NCI-H1694 (cell line): ENCODE data around the gene SFT2D1.
"Not testable (repeated sequence)": the region's sequence is repeated elsewhere in the genome, so short reads cannot be mapped to it uniquely, and the experiment has no call there.

Experiments
- DNase-seq: peaks from one replicate; lab custom pipeline; 2025; lab: John Stamatoyannopoulos, UW

The SFT2D1 gene

DNA sequence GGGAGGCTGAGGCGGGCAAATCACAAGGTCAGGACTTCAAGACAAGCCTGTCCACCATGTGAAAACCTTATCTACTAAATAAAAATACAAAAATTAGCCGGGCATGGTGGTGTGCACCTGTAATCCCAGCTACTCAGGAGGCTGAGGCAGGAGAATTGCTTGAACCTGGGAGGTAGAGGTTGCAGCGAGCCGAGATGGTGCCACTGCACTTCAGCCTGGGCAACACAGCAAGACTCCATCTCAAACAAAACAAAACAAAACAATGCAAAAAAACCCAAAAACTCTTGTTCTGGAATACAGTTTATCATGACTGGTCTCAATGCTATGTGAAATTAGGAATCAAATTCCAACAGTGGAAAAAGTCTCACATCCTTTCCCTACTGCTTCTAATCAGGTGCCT, 20.1 kb upstream of the SFT2D1 start:
- not testable (repeated sequence) for DNase-seq

- no peak for DNase-seq
Observed at GRCh38 chr6:166361077-166361429, 18.7 kb upstream of the SFT2D1 start.

- no peak for DNase-seq
Observed at GRCh38 chr6:166360243-166361076, 18.1 kb upstream of the SFT2D1 start.

- no peak for DNase-seq
Observed at GRCh38 chr6:166355552-166355951, 13.2 kb upstream of the SFT2D1 start.

DNA sequence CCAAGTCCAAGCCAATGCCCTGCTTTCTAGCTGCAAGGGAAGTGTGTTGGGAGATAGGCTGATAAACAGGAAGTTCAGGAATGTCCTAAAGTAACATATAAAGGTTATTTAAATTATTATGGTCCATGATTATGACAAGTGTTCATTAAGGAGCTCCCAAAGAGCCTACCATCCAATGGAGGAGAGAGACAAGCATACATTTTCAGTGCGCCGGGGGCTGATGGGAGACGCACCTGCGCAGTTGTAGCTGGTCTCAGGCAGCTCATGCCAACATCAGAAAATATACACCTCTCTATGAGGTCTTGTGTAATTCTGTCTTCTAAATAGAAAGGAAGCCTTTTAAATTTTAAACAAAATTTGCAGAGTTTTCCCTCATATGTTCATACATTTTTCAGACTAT, 12.6 kb upstream of the SFT2D1 start:
- no peak for DNase-seq

GRCh38 chr6:166354143-166354542, 11.8 kb upstream of the SFT2D1 start:
- DNase-seq: no peak

DNA sequence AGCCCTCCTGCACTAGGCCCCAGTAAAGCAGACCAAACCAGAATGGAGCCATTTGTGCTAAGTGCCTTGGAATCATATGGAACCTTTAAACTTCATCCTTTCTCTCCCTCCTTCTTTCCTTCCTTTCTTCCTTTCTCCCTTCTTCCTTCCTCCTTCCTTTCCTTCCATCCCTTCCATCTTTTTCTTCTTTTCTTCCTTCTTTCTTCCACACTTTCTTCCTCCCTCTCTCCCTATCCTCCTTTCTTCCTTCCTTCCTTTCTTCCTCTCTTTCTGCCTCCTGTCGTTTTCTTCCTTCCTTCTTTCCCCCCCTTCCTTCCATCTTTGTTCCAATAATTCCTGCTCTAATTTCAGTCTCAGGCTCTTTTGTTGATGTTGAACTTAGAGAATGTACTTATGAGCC, 11.2 kb upstream of the SFT2D1 start:
- no peak for DNase-seq

DNA sequence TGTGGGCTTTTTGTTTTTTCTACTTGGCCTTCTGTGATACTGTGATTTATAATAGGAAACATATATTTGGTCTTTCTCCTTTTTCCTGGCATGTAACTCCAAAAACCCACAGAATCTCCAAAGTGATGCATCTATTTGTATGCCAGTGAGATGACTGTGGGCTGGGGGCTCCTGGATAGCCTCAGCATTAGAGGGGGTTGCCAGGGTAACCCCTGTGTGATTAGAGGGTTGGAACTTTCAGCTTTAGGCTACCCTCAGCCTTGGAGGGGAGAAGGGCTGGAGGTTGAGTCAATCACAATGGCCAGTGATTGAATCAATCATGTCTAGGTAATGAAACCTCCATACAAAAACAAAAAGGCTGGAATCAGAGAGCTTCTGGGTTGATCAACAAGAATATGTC, 10.6 kb upstream of the SFT2D1 start:
- DNase-seq: no peak

GRCh38 chr6:166351715-166352285, 9.5 kb upstream of the SFT2D1 start:
- no peak for DNase-seq

GRCh38 chr6:166348305-166348949, 6.1 kb upstream of the SFT2D1 start:
- DNase-seq: no peak

GRCh38 chr6:166346965-166347364, 4.6 kb upstream of the SFT2D1 start:
- no peak for DNase-seq

- no peak for DNase-seq
Observed at GRCh38 chr6:166346449-166346848, 4.1 kb upstream of the SFT2D1 start.

DNA sequence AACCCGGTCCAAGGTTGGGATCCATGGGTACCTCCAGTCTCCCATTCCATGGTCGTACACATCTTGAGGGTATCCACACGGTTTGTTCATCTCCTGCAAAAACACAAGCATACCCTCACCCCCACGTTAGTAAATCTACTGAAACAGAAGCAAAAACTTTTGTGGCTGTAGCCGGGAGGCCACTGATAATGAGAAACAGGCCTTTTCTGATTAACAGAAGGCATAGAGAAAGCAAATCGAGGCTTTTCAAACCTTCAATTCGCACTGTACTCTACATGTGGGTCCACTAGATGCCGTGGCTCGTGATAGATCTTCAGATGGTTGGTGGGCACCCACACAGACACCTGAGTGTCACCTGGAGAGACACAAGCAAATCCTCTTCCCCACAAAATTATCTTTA, 3.3 kb upstream of the SFT2D1 start:
- DNase-seq: not testable (repeated sequence)

- not testable (repeated sequence) for DNase-seq
Observed at GRCh38 chr6:166344921-166345320, 2.6 kb upstream of the SFT2D1 start.

GRCh38 chr6:166344240-166344639, 1.9 kb upstream of the SFT2D1 start:
- DNase-seq: no peak

DNA sequence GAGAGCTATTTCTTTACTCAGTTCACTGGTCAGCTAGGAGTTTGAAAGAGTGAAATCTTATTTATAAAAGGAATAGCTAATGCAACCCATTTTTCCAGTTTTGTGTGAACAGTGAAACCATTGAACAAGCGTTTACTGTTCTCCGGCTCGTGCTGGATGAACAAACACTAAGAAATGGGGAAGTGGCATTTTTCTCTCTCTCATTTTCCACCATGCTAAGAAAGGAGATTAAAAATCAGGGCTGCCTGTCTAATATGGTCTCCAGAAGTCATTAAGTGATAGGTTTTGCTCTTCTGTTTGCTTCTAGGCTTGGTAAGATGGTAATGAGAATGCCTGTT, 774 bp upstream of the SFT2D1 start:
- DNase-seq: no peak

DNA sequence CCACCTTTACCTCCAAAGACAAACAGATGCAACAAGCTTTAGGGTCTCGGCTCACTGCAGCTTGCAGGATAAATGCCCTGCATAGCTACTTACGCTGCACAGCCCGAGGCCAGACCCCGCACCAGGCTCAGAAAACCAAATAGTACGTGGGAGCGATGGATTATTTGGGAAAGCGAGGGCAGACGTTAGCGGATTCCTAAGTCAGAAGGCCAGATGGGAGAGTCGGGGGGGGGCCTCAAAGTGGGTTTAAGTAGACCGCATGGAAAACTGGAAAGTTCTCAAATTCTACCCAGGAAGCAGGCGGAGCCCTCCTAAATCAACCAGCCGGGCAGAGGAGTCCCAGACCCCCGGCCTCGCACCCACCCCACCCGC, 382 bp downstream of the SFT2D1 start:
- no peak for DNase-seq

DNA sequence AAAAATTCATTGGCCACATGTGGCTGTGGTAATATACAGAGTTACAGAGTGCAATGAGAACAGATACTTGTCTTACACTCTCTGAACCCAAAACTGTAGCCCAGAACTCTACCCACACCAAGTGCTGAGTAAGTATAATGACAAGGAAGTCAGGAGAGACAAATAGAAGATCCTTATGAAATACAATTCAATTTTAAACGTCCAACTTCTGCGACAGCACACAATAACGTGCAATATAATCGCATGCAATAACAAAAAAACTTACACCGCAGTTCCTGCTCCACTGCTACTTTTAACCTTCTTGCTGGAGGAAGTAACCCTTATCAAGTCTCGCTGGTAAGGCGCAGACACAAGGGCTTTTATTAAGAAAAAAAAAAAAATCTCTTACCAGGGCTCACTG, 881 bp downstream of the SFT2D1 start:
- no peak for DNase-seq

DNA sequence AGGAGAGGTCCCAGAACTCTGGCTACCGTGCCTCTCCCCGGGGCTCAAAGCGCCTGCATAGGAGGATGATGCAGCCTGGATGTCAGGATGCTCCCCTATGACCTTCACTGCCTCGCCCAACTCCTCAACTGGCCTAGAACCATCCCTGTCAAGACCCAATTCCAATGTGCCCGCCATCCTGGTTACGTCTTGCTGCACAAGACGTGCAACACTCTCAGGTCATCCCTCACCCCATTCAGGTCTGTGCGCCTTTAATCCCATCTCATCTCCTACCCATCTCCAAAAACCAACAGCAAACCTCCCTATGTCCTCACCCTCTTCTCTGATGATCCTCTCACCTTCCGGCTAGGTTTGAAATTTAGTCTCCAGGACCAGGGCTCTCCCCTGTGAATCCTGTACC, 3.5 kb downstream of the SFT2D1 start:
- no peak for DNase-seq

DNA sequence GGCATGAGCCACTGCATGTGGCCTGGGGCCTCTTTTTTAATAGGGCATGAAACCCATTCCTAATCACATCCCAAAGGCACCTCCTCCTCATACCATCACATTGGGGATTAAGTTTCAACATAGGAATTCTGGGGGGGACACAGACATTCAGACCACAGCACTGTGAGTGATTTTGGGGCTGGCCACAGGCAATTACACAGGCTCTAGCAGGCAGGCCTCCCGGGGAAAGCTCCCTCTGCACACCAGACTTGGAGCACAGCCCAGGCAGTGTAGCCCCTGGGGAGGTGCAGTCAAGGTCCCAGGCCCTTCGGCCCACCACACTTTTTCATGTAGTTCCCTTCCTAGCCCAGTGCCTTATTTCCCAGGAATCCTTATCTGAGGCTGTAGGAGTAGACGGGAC, 5.5 kb downstream of the SFT2D1 start:
- no peak for DNase-seq

DNA sequence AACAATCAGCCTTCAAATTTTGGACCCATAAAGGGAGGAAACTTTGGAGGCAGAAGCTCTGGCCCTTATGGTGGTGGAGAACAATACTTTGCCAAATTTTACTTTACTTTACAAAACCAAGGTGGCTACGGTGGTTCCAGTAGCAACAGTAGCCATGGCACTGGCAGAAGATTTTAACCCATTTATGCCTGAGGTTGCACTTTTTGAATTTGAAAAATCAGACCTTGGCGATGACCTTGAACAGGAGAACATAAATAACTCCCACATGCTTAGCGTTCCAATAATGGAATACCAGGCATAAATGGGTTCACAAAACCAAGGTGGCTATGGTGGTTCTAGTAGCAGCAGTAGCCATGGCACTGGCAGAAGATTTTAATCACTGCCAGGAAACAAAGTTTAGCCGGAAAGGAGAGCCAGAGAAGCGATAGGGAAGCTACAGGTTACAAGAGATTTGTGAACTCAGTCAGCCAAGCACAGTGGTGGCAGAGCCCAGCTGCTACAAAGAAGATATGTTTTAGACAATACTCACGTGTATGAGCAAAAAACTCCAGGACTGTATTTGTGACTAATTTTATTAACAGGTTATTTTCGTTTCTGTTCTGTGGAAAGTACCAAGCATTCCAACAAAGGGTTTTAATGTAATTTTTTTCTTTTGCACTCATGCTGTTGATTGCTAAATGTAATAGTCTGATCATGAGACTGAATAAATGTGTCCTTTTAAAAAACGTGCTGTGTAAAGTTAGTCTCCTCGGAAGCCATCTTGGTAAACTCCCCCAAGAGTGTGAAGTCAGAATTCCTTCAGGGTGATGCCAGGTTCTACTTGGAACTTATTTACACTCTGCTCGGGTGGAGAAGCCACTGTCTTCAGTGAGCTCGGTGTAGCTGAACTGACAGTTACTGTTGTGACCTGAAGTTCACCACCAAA, 6.7 kb downstream of the SFT2D1 start:
- no peak for DNase-seq

DNA sequence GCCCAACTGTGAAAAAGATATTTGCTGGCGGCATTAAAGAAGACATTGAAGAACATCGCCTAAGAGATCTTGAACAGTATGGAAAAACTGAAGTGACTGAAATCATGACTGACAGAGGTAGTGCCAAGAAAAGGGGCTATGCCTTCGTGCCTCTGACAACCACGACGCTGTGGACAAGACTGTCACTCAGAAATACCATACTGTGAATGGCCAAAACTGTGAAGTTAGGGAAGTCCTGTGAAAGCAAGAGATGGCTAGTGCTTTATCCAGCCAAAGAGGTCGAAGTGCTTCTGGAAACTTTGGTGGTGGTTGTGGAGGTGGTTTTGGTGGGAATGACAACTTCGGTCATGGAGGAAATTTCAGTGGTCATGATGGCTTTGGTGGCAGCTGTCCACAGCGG, 7.5 kb downstream of the SFT2D1 start:
- no peak for DNase-seq
